Psoas muscle (tissue), 8 donors: ENCODE data around the gene TRDN. TPM values are rescaled to one million over a fixed set of nuclear protein-coding genes. Genes with fewer than 3 reads are reported as not detected.

ENCODE experiments used
- ATAC-seq, 4 donors: fragments of 200-7000 bp; cut with Tn5 transposase; one replicate each; pipeline ENCODE4 v1.9.1; 2020; ENCODE audit warnings: moderate library complexity in 3 of 4, mild to moderate bottlenecking in 2 of 4
- DNase-seq, 2 donors: peaks; one replicate each; pipeline ENCODE4 v3.0.0-alpha.2; 2020
- H3K27ac ChIP-seq: fragments of 200-600 bp; one replicate; pipeline ENCODE4 v1.8.0; 2022
- H3K27me3 ChIP-seq, 3 donors: fragments of 200-600 bp in 1 of 3; one replicate each; pipeline versions ENCODE4 v1.6.1 to v1.8.0; 2013 to 2022; ENCODE audit warnings: low read length in 2 of 3, mild to moderate bottlenecking in 2 of 3, moderate library complexity in 1 of 3; ENCODE audit not compliant: insufficient read depth in 3 of 3
- H3K36me3 ChIP-seq, 2 donors: fragments of 200-600 bp in 1 of 2; one replicate each; pipeline versions ENCODE4 v1.6.1 to v1.8.0; 2013 to 2022; ENCODE audit warnings: low read depth in 1 of 2, mild to moderate bottlenecking in 1 of 2, moderate library complexity in 1 of 2; ENCODE audit not compliant: insufficient read depth in 1 of 2
- H3K4me1 ChIP-seq: fragments of 200-600 bp; one replicate; pipeline ENCODE4 v1.8.0; 2022
- H3K4me3 ChIP-seq: fragments of 200-600 bp; one replicate; pipeline ENCODE4 v1.8.0; 2022; ENCODE audit warnings: mild to moderate bottlenecking
- H3K9me3 ChIP-seq: fragments of 200-600 bp; one replicate; pipeline ENCODE4 v1.8.0; 2022
- CTCF ChIP-seq: fragments of 200-600 bp; IDR thresholded peaks from one replicate; pipeline ENCODE4 v1.8.0; 2022; ENCODE audit warnings: antibody characterized with exemption
- whole genome bisulfite sequencing, 3 donors: extraction: QIAGEN DNeasy Blood & Tissue Kit; methylation state at CpG; one replicate each; pipeline versions ENCODE4 v1.1.6 to v1.1.7; 2013; 5-methylcytosine and 5-hydroxymethylcytosine counted together
- intact Hi-C, 2 donors: fragments of 100-400 bp; cut with DNase I; formaldehyde crosslinking; loops; one replicate each; pipeline versions ENCODE4 v1.11.0 to v1.14.2; 2022
- polyA plus RNA-seq, 3 donors: library from polyadenylated mRNA; stranded (reverse); fragments of 200-250 nt; gene quantifications; one replicate each; pipeline ENCODE4 v1.2.3, GENCODE V29; 2013
- total RNA-seq, 4 donors: library from RNA; stranded (reverse); fragmentation: NEBNext Ultra II Directional in 2 of 4; extraction: Animal tissue kit (Norgen Biotek cat#: 25700) in 2 of 4; gene quantifications; one replicate each; pipeline versions ENCODE4 v1.2.1 to v1.2.4, GENCODE V29; 2021 to 2023
- donor health status: healthy with polysubstance abuse.
- donor health status: DM: no; HTN: no; CAD: no; lungs with moderate emphysema.
- donor health status: Bipolar disorder and iron deficiency.
- donor health status: healthy.
- donor health status: DM: yes; HTN: yes; CAD: no.
- donor health status: DM: no; HTN: no; CAD: no.
- donor health status: DM: no; HTN: no; CAD: no.
- donor health status: DM: yes; HTN: yes; CAD: no.

The TRDN gene
- total and polyA plus RNA-seq, 7 donors = 79.7 to 1,361 (median 399) TPM

GRCh38 chr6:123661105-123661891 is 24.5 kb upstream of the TRDN start:
- WGBS, 3 donors = 45 to 62% (median 48%) methylated on average over 5 of the region's 5 CpGs
- Histone ChIP-seq H3K4me1 (peaks cover 28% of the 10 kb centered on the region), H3K36me3 (no peaks in the 10 kb centered on the region), H3K27ac (peak overlapping the region; percentile 84), H3K4me3 (peak overlapping the region; percentile 31), H3K27me3 (no peaks in the 10 kb centered on the region), H3K9me3 (no peaks in the 10 kb centered on the region)
- intact Hi-C loops = no loop called here
- TF ChIP-seq CTCF = no peak
- ATAC-seq (peak; percentile 69 to 84 (median 80)), DNase-seq (no peak)

- H3K27me3 ChIP-seq = no peaks in the 10 kb centered on the region
- 48 to 72% (median 63%) methylated on average over 5 of the region's 5 CpGs for WGBS, 3 donors
- H3K27ac ChIP-seq = peak overlapping the region; percentile 84
- H3K36me3 ChIP-seq = no peaks in the 10 kb centered on the region
- H3K9me3 ChIP-seq = no peaks in the 10 kb centered on the region
- ATAC-seq = peak; percentile 6 to 46 (median 16)
- DNase-seq = no peak
- no peak overlapping the region for H3K4me3 ChIP-seq
- TF ChIP-seq CTCF = no peak
- intact Hi-C loops = no loop called here
- H3K4me1 ChIP-seq = peaks cover 28% of the 10 kb centered on the region
Measured at GRCh38 chr6:123659960-123660748, 23.4 kb upstream of the TRDN start.

GRCh38 chr6:123658848-123659247 is 22.1 kb upstream of the TRDN start:
- no peaks in the 10 kb centered on the region for H3K9me3 ChIP-seq
- no peak for DNase-seq
- H3K36me3 ChIP-seq = no peaks in the 10 kb centered on the region
- H3K27ac ChIP-seq = peak overlapping the region; percentile 84
- WGBS, 3 donors = 61 to 73% (median 64%) methylated on average over 1 of the region's 1 CpG
- H3K4me1 ChIP-seq = peaks cover 28% of the 10 kb centered on the region
- no peaks in the 10 kb centered on the region for H3K27me3 ChIP-seq
- H3K4me3 ChIP-seq = no peak overlapping the region
- intact Hi-C loops = no loop called here
- no peak for TF ChIP-seq CTCF
- ATAC-seq = no peak

- DNase-seq (no peak), ATAC-seq (peak in 2 of 4 donors; percentile 60 to 77)
- Histone ChIP-seq H3K9me3 (no peaks in the 10 kb centered on the region), H3K27ac (peak overlapping the region; percentile 79), H3K27me3 (no peaks in the 10 kb centered on the region), H3K4me1 (peaks cover 3% of the 10 kb centered on the region), H3K4me3 (peak overlapping the region; percentile 62), H3K36me3 (no peaks in the 10 kb centered on the region)
- TF ChIP-seq CTCF = no peak
- 9 to 15% (median 11%) methylated on average over 3 of the region's 3 CpGs for WGBS, 3 donors
- intact Hi-C loops = no loop called here
Measured at GRCh38 chr6:123655521-123656306, 19.0 kb upstream of the TRDN start.
